SH-SY5Y (cell line): Measurements from ENCODE around the gene AGBL1.

Experiments used
- GATA2 ChIP-seq: IDR thresholded peaks from 2 replicates; pipeline ENCODE4 v1.6.1; 2011; ENCODE audit warnings: mild to moderate bottlenecking, low read depth, low read length
- GATA3 ChIP-seq: IDR thresholded peaks from 2 replicates; pipeline ENCODE4 v1.6.1; 2011; ENCODE audit warnings: low read depth, mild to moderate bottlenecking, low read length, moderate library complexity

DNA sequence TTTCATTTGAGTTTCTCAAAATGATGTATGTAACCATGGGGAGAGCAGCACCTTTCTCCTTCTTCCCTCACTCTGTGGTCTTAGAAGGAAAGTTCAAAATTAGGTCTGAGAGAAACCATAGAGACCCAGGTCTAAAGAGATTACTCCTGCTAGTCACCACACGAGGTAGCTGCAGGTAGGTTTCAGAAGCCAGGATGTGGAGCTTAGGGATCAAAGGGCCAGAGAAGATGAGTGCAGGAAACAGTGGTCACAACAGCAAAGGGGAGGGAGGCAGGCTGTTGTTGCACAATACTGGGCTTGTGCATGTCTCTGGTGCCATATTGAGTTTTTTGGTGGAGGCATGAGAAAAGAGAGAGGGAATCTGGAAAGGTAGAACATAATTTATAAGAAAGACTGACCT, 583.6 kb downstream of the AGBL1 start:
- TF ChIP-seq GATA2 = no peak
- TF ChIP-seq GATA3 = no peak
